Measurements from ENCODE around the gene TAF11L11.

GRCh38 chr5:17604951-17605350 lies 968 bp downstream of the TAF11L11 start:
- no peak for TF ChIP-seq CTCF (IDR thresholded peaks at IDR 0.05; ENCODE audit: insufficient read depth, low read depth, low read length)
- TF ChIP-seq EZH2 (IDR thresholded peaks at IDR 0.05; ENCODE audit: insufficient read depth, low read length) = no peak
